ENCODE results near the gene NOP53. TPM values are rescaled to one million over a fixed set of nuclear protein-coding genes. Genes with fewer than 3 reads are reported as not detected.

NOP53 gene
- total RNA-seq (2022; extraction: Qiagen RNA extraction) = 236 to 287 TPM (median 257 TPM) in 5 replicates

DNA sequence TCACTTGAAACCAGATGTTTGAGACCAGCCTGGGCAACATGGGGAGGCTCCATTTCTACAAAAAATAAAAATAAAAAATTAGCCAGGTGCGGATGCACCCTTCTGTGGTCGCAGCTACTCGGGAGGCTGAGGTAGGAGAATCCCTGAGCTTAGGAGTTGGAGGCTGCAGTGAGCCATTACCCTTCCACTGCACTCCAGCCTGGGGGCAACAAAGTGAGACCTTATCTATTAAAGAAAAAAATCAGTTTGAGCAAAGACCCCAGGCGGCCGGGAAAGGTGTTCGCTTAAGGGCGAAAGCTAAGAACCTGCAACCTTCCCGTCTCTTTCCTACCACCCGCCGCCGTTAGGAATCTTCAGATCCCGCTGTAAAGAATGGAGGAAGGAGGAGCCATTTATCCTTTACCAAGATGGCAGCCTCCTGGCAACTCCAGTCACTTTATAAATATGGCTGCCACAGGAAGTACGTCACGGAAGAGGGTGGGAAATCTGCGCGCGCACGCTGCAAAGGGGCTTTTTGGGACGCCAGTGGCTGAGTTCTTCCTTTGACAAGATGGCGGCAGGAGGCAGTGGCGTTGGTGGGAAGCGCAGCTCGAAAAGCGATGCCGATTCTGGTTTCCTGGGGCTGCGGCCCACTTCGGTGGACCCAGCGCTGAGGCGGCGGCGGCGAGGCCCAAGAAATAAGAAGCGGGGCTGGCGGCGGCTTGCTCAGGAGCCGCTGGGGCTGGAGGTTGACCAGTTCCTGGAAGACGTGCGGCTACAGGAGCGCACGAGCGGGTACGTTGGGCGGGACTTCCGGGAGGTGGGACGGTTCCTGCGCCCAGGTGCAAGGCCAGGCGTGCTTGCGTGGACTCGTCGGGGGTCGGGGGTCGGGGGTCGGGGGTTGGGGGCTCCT lies at the start of gene NOP53:
Gene NOP53 (plus strand): TSS at position 537 of the 892 bp plus-strand sequence. CDS start 14 bp downstream, at position 551.

DNA sequence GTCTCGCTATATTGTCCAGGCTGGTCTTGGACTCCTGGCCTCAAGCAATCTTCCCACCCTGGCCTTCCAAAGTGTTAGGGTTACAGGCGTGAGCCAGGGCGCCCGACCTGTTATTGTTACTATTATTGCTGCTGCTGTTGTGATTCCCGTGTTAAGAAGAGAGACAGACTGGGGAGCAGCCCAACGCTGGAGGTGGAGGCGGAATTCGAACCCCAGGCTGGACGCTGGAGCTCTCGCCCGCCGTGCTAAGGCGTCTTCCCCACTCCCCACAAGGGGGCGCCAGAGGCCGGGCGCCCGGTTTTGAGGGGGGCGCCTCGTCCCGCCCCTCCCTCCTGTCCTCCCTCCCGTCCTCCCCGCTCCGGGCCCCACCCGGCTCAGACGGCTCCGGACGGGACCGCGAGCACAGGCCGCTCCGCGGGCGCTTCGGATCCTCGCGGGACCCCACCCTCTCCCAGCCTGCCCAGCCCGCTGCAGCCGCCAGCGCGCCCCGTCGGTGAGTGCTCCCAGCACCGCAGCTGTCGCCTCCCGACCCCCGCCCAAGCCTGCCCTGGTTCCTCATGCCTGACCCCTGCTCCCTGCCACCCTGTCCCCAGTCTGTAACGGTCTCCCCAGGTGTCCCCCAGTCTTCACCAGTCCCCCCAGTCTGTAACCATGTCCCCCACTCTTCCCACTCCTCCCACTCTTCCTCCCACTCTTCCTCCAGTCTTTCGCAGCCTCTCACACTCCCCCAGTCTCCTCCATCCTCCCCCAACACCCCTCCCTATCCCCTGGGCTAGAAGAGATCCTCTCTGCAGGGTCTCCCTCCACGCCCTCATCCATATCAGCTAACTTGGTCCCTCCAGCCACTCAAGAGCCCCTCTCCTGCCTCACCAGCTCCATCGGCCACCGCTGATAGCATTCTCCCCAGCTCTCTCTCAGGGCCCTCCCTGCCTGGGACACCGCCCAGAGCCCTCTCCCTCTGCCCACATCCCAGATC lies 32.0 kb upstream of the NOP53 start, which contains the start of gene EHD2:
Gene EHD2 (plus strand): TSS at position 377 of the 976 bp plus-strand sequence. CDS start 3,191 bp downstream, outside the sequence.

DNA sequence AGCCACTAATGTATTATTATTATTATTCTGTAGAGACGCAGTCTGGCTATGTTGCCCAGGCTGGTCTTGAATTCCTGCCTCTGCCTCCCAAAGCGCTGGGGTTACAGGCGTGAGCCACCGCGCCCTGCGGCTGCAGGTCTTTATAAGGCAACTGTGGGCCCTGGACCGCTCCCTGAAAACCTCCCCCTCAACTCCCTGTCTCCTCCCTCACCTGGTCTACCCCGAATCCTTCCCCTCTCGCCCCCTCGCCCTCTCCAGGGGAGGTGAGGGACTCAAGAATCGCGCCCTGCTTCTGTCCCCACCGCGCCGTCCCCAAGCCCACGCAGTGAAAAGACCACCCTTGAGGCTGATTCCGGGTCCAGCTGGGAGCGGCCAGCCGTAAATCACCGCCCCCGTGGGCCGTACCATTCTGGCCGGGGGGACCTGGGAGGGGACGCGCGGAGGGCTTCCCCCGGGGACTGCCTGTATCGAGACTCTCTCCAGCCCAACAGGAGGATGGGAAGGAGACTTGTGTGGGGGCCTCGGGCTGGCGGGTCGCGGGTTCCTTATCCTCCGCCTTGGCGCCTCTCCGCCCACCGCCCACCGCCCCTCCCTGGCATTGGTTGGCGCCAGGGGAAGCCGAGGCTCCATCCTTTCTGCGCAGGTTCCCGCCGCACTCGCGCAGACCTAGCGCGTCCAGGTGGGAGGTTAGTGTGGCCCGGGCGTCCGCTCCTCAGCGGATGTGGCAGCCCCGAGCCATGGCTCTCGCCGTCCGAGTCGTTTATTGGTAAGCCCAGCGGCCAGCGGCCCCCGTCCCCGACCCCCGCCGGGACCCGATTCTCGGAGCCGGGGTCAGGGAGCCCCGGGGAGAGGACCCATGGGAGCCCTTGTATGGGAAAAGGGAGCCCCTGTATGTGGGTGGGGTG lies 33.0 kb downstream of the NOP53 start, which contains the start of gene SELENOW:
Gene SELENOW (plus strand): TSS at position 655 of the 905 bp plus-strand sequence. CDS start 83 bp downstream, at position 738.

DNA sequence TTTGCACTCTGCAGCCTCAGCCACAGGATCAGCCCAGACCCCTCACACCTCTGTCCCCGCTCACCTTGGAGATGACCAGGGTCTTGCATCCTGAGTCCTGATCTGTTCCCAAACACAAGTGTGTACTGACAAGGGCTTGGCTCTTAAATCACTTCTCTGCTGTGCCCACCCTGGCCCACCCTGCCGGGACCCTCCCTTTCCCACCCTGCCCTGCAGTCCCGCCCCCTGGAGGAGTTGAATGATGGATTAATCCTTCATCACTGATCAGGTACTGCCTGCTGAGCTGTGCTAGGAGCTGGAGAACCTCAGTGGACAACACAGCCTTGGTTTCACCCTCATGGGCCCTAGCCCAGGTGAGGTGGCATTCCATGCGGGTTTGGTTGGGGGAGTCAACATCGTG lies 59.1 kb downstream of the NOP53 start, which contains the start of gene TPRX1:
Gene TPRX1 (minus strand): TSS at position 101 of the 400 bp plus-strand sequence. CDS start 12 bp downstream, at position 89.

Other genes starting within 250 kb of the NOP53 start
- 94.1 to 111 TPM (median 94.9 TPM) in 5 replicates for gene NAPA, start 230.5 kb upstream of the NOP53 start, total RNA-seq (2022; extraction: Qiagen RNA extraction)
- gene ZNF541, start 172.4 kb upstream of the NOP53 start, total RNA-seq (2022; extraction: Qiagen RNA extraction) = not detected in 5 replicates
- gene BICRA, start 136.4 kb upstream of the NOP53 start, total RNA-seq (2022; extraction: Qiagen RNA extraction) = 12.3 to 16.3 TPM (median 13.9 TPM) in 5 replicates
- gene EHD2, start 32.1 kb upstream of the NOP53 start, total RNA-seq (2022; extraction: Qiagen RNA extraction) = 116 to 150 TPM (median 141 TPM) in 5 replicates
- 97.2 to 170 TPM (median 159 TPM) in 5 replicates for gene SELENOW, start 33.2 kb downstream of the NOP53 start, total RNA-seq (2022; extraction: Qiagen RNA extraction)
- gene TPRX1, start 59.0 kb downstream of the NOP53 start, total RNA-seq (2022; extraction: Qiagen RNA extraction) = not detected in 5 replicates
- gene CRX, start 76.4 kb downstream of the NOP53 start, total RNA-seq (2022; extraction: Qiagen RNA extraction) = not detected in 5 replicates
- gene TPRX2, start 113.7 kb downstream of the NOP53 start, total RNA-seq (2022; extraction: Qiagen RNA extraction) = not detected in 5 replicates
- not detected in 5 replicates for gene SULT2A1, start 140.8 kb downstream of the NOP53 start, total RNA-seq (2022; extraction: Qiagen RNA extraction)
- not detected in 5 replicates for gene BSPH1, start 246.6 kb downstream of the NOP53 start, total RNA-seq (2022; extraction: Qiagen RNA extraction)
- not detected in 5 replicates for gene ELSPBP1, start 249.1 kb downstream of the NOP53 start, total RNA-seq (2022; extraction: Qiagen RNA extraction)